ENCODE results near the gene LUZP2.

GRCh38 chr11:24896118-24896835 lies 399.4 kb downstream of the LUZP2 start:
- TF ChIP-seq GATA2 (IDR thresholded peaks at IDR 0.05; ENCODE audit: low read depth, low read length) (no peak), GATA3 (IDR thresholded peaks at IDR 0.05; ENCODE audit: low read depth, low read length) (no peak)
